Hepatocyte (in vitro differentiated cells): ENCODE measurements around the gene CEL. TPM values are rescaled to one million over a fixed set of nuclear protein-coding genes. Genes with fewer than 3 reads are reported as not detected.
"Not testable (repeated sequence)": the region's sequence is repeated elsewhere in the genome, so short reads cannot be mapped to it uniquely, and the experiment has no call there.

Experiments used
- DNase-seq: peaks from one replicate; pipeline ENCODE4 v3.0.0-alpha.2; 2016; ENCODE audit warnings: low spot score
- H2AFZ ChIP-seq: fragments of 200-600 bp; sonication (generic); 2 replicates; pipeline ENCODE4 v1.6.0; 2016; ENCODE audit warnings: antibody characterized with exemption, mild to moderate bottlenecking
- H3K27ac ChIP-seq: fragments of 200-600 bp; sonication (generic); 2 replicates; pipeline ENCODE4 v1.5.1; 2016; ENCODE audit warnings: mild to moderate bottlenecking
- H3K27me3 ChIP-seq: fragments of 200-600 bp; sonication (generic); 2 replicates; pipeline ENCODE4 v1.6.1; 2016
- H3K36me3 ChIP-seq: fragments of 200-600 bp; sonication (generic); replicated peaks from 2 replicates; pipeline ENCODE4 v1.5.1; 2016; ENCODE audit warnings: low read depth; ENCODE audit not compliant: insufficient read depth
- H3K4me1 ChIP-seq: fragments of 200-600 bp; sonication (generic); 2 replicates; pipeline ENCODE4 v1.5.1; 2016; ENCODE audit warnings: mild to moderate bottlenecking, moderate library complexity; ENCODE audit not compliant: insufficient read depth
- H3K4me2 ChIP-seq: fragments of 200-600 bp; sonication (generic); 2 replicates; pipeline ENCODE4 v1.6.0; 2016
- H3K4me3 ChIP-seq: fragments of 200-600 bp; sonication (generic); 2 replicates; pipeline ENCODE4 v1.5.1; 2016; ENCODE audit warnings: mild to moderate bottlenecking
- H3K79me2 ChIP-seq: fragments of 200-600 bp; sonication (generic); 2 replicates; pipeline ENCODE4 v1.6.0; 2017; ENCODE audit warnings: mild to moderate bottlenecking
- H3K9me2 ChIP-seq: fragments of 200-600 bp; sonication (generic); replicated peaks from 2 replicates; pipeline ENCODE4 v1.6.0; 2017; ENCODE audit warnings: mild to moderate bottlenecking; ENCODE audit not compliant: insufficient read depth
- H3K9me3 ChIP-seq: fragments of 200-600 bp; sonication (generic); 2 replicates; pipeline ENCODE4 v1.5.1; 2016; ENCODE audit warnings: low read depth, mild to moderate bottlenecking
- H4K20me1 ChIP-seq: fragments of 200-600 bp; sonication (generic); 2 replicates; pipeline ENCODE4 v1.6.0; 2016; ENCODE audit warnings: mild to moderate bottlenecking; ENCODE audit not compliant: insufficient read depth, poor library complexity, severe bottlenecking
- CTCF ChIP-seq: fragments of 200-600 bp; sonication (generic); IDR thresholded peaks from 2 replicates; pipeline ENCODE4 v1.5.1; 2016; ENCODE audit warnings: antibody characterized with exemption, mild to moderate bottlenecking; ENCODE audit not compliant: poor library complexity
- EZH2 ChIP-seq: fragments of 200-600 bp; sonication (generic); IDR thresholded peaks from 2 replicates; pipeline ENCODE4 v1.6.1; 2016; ENCODE audit warnings: antibody characterized with exemption, mild to moderate bottlenecking, borderline replicate concordance
- EZH2phosphoT487 ChIP-seq: fragments of 200-600 bp; sonication (generic); IDR thresholded peaks from one replicate; pipeline ENCODE4 v1.6.1; 2018; ENCODE audit warnings: antibody characterized with exemption, mild to moderate bottlenecking, low read depth, moderate library complexity; ENCODE audit not compliant: unreplicated experiment, severe bottlenecking
- WGBS: methylation state at CpG from one replicate; pipeline ENCODE4 v1.1.6; 2016; ENCODE audit warnings: low lambda C conversion rate; ENCODE audit errors: missing lambda C conversion rate; 5-methylcytosine and 5-hydroxymethylcytosine counted together
- polyA plus RNA-seq: library from polyadenylated mRNA; unstranded; fragments of >200 nt; fragmentation: Nextera tagmentation; extraction: Ambion mirVana; gene quantifications from 2 replicates; pipeline ENCODE4 v1.2.1, GENCODE V29; 2016
- total RNA-seq: library from RNA; depleted of rRNA; stranded (reverse); fragments of >200 nt; gene quantifications from 2 replicates; pipeline ENCODE4 v1.2.3, GENCODE V29; 2014

CEL gene
- total and polyA plus RNA-seq, 2 experiments from 2014 or later = 4.4 to 5.9 TPM

- H3K4me1 ChIP-seq = no peaks in the 10 kb centered on the region
- no peak overlapping the region for H3K4me2 ChIP-seq
- H3K9me3 ChIP-seq = no peaks in the 10 kb centered on the region
- no peak for TF ChIP-seq EZH2
- TF ChIP-seq CTCF = no peak
- no peak for TF ChIP-seq EZH2phosphoT487
- H4K20me1 ChIP-seq = no peaks in the 10 kb centered on the region
- 93% methylated on average over 9 of the region's 11 CpGs for WGBS
- H2AFZ ChIP-seq = no peak overlapping the region
- H3K79me2 ChIP-seq = no peaks in the 10 kb centered on the region
- no peaks in the 10 kb centered on the region for H3K9me2 ChIP-seq
- no peaks in the 10 kb centered on the region for H3K36me3 ChIP-seq
- no peak for DNase-seq
- H3K4me3 ChIP-seq = no peak overlapping the region
- no peaks in the 10 kb centered on the region for H3K27me3 ChIP-seq
- no peak overlapping the region for H3K27ac ChIP-seq
Observed at GRCh38 chr9:133067006-133067405, 5.2 kb downstream of the CEL start.

- H3K4me1 ChIP-seq = no peaks in the 10 kb centered on the region
- no peak for DNase-seq
- no peaks in the 10 kb centered on the region for H3K9me2 ChIP-seq
- WGBS = 84% methylated on average over 11 of the region's 11 CpGs
- H3K4me2 ChIP-seq = no peak overlapping the region
- H2AFZ ChIP-seq = no peak overlapping the region
- H3K79me2 ChIP-seq = no peaks in the 10 kb centered on the region
- no peak overlapping the region for H3K4me3 ChIP-seq
- TF ChIP-seq EZH2phosphoT487 (no peak), CTCF (no peak), EZH2 (no peak)
- no peaks in the 10 kb centered on the region for H3K27me3 ChIP-seq
- H3K9me3 ChIP-seq = no peaks in the 10 kb centered on the region
- no peaks in the 10 kb centered on the region for H3K36me3 ChIP-seq
- no peaks in the 10 kb centered on the region for H4K20me1 ChIP-seq
- H3K27ac ChIP-seq = no peak overlapping the region
Observed at GRCh38 chr9:133067813-133068212, 6.0 kb downstream of the CEL start.

GRCh38 chr9:133068431-133068830 lies 6.7 kb downstream of the CEL start:
- H3K4me1 ChIP-seq, H3K9me2 ChIP-seq, H3K79me2 ChIP-seq, H3K27ac ChIP-seq, H2AFZ ChIP-seq, H3K27me3 ChIP-seq, DNase-seq, H3K9me3 ChIP-seq, H3K4me2 ChIP-seq, H4K20me1 ChIP-seq, H3K36me3 ChIP-seq, H3K4me3 ChIP-seq: not testable (repeated sequence)
- WGBS = 86% methylated on average over 4 of the region's 15 CpGs

- WGBS = 93% methylated on average over 17 of the region's 17 CpGs
- H3K9me2 ChIP-seq, H3K27me3 ChIP-seq, H3K4me2 ChIP-seq, H2AFZ ChIP-seq, H3K27ac ChIP-seq, H3K4me3 ChIP-seq, H4K20me1 ChIP-seq, H3K36me3 ChIP-seq, H3K79me2 ChIP-seq, H3K9me3 ChIP-seq, DNase-seq: not testable (repeated sequence)
- peaks cover 16% of the 10 kb centered on the region for H3K4me1 ChIP-seq
Observed at GRCh38 chr9:133070500-133070961, 8.8 kb downstream of the CEL start.

GRCh38 chr9:133070985-133071384 lies 9.2 kb downstream of the CEL start:
- H3K36me3 ChIP-seq, H3K27me3 ChIP-seq, H2AFZ ChIP-seq, H3K27ac ChIP-seq, H3K4me3 ChIP-seq, DNase-seq, H4K20me1 ChIP-seq, H3K79me2 ChIP-seq, H3K4me2 ChIP-seq, H3K9me2 ChIP-seq, H3K9me3 ChIP-seq: not testable (repeated sequence)
- peaks cover 19% of the 10 kb centered on the region for H3K4me1 ChIP-seq
- 99% methylated on average over 6 of the region's 31 CpGs for WGBS
